Occipital lobe (tissue), 2 donors: ENCODE measurements around the gene SLC35A5. TPM values are rescaled to one million over a fixed set of nuclear protein-coding genes. Genes with fewer than 3 reads are reported as not detected.

ENCODE experiments used
- DNase-seq: peaks from one replicate; lab custom pipeline; 2025; lab: John Stamatoyannopoulos, UW
- total RNA-seq: library from RNA; depleted of rRNA; stranded (reverse); fragments of >200 nt; gene quantifications from one replicate; pipeline ENCODE4 v1.2.3, GENCODE V29; 2014

Gene SLC35A5
- total RNA-seq, 1 donor from 2014 or later, result 70.5 TPM

GRCh38 chr3:112572701-112573100 lies 10.9 kb downstream of the SLC35A5 start:
- DNase-seq, result no peak

GRCh38 chr3:112579232-112579631 lies 17.4 kb downstream of the SLC35A5 start:
- DNase-seq, result no peak

- no peak for DNase-seq
These were observed 17.9 kb downstream of the SLC35A5 start for GRCh38 chr3:112579697-112580096.

GRCh38 chr3:112582244-112582874 lies 20.5 kb downstream of the SLC35A5 start:
- DNase-seq, result no peak

GRCh38 chr3:112583105-112583504 lies 21.3 kb downstream of the SLC35A5 start:
- no peak for DNase-seq

- DNase-seq, result no peak
These were observed 23.9 kb downstream of the SLC35A5 start for GRCh38 chr3:112585782-112586181.

- no peak for DNase-seq
These were observed 25.5 kb downstream of the SLC35A5 start for GRCh38 chr3:112587336-112587735.

- DNase-seq, result no peak
These were observed 31.4 kb downstream of the SLC35A5 start for GRCh38 chr3:112593258-112593657.

GRCh38 chr3:112594856-112595255 lies 33.0 kb downstream of the SLC35A5 start:
- no peak for DNase-seq

- DNase-seq, result no peak
These were observed 36.1 kb downstream of the SLC35A5 start for GRCh38 chr3:112597945-112598344.

GRCh38 chr3:112598731-112599130 lies 36.9 kb downstream of the SLC35A5 start:
- DNase-seq, result no peak

- DNase-seq, result no peak
These were observed 40.5 kb downstream of the SLC35A5 start for GRCh38 chr3:112602217-112602838.

- no peak for DNase-seq
These were observed 42.7 kb downstream of the SLC35A5 start for GRCh38 chr3:112604536-112604935.

GRCh38 chr3:112605285-112605684 lies 43.4 kb downstream of the SLC35A5 start:
- DNase-seq, result peak; percentile 20

- DNase-seq, result no peak
These were observed 44.3 kb downstream of the SLC35A5 start for GRCh38 chr3:112606098-112606497.

GRCh38 chr3:112607863-112608262 lies 46.0 kb downstream of the SLC35A5 start:
- DNase-seq, result no peak

GRCh38 chr3:112610121-112610520 lies 48.3 kb downstream of the SLC35A5 start:
- no peak for DNase-seq

- DNase-seq, result no peak
These were observed 50.1 kb downstream of the SLC35A5 start for GRCh38 chr3:112611752-112612515.

GRCh38 chr3:112615989-112616731 lies 54.3 kb downstream of the SLC35A5 start:
- DNase-seq, result no peak

GRCh38 chr3:112617285-112617684 lies 55.4 kb downstream of the SLC35A5 start:
- no peak for DNase-seq

GRCh38 chr3:112619295-112619694 lies 57.5 kb downstream of the SLC35A5 start:
- DNase-seq, result no peak

GRCh38 chr3:112623213-112623612 lies 61.4 kb downstream of the SLC35A5 start:
- DNase-seq, result no peak
